HCT116 (cell line): ENCODE data around the gene ARPP21. TPM values are rescaled to one million over a fixed set of nuclear protein-coding genes. Genes with fewer than 3 reads are reported as not detected.

Source experiments
- ATAC-seq: fragments of 200-7000 bp; cut with Tn5 transposase; 2 replicates; pipeline ENCODE4 v1.9.1; 2020; ENCODE audit warnings: mild to moderate bottlenecking, moderate library complexity
- BruUV-seq: library from RNA; stranded (reverse); fragments of 400-500 nt; replicated peaks from 2 replicates; lab custom pipeline; 2021; lab: Mats Ljungman, UMichigan
- CTCF ChIA-PET: fragments of 300-600 bp; sonication (Branson Sonifier 250); formaldehyde crosslinking; loops from one replicate; lab custom pipeline; 2021; ENCODE audit warnings: antibody characterized with exemption; lab: Charles Lee
- POLR2A ChIA-PET: fragments of 300-600, 350-600 bp; sonication (Branson Sonifier 250); formaldehyde crosslinking; loops from one replicate; lab custom pipeline; 2021; ENCODE audit warnings: antibody characterized with exemption; lab: Charles Lee
- RAD21 ChIA-PET, 2 experiments: fragments of 300-600 bp; sonication (Branson Sonifier 250); formaldehyde crosslinking; loops; one replicate each; lab custom pipeline; 2023; ENCODE audit warnings: low total read pairs in 2 of 2; ENCODE audit not compliant: uncharacterized antibody in 2 of 2, unreplicated experiment in 2 of 2, low non-redundant PET in 1 of 2; lab: Charles Lee
- DNase-seq: peaks from one replicate; pipeline ENCODE4 v3.0.0-alpha.2; 2010; ENCODE audit warnings: low read depth, low spot score
- H2AFZ ChIP-seq: fragments of 200-600 bp; shearing (Covaris generic), sonication (generic); 2 replicates; pipeline ENCODE4 v1.6.1; 2017; ENCODE audit warnings: low read depth, mixed run types, mixed read lengths, antibody characterized with exemption, low read length; ENCODE audit not compliant: poor library complexity, severe bottlenecking
- H3K27ac ChIP-seq: 2 replicates; pipeline ENCODE4 v1.5.1; 2012; ENCODE audit warnings: low read depth, low read length
- H3K27me3 ChIP-seq: fragments of 200-600 bp; sonication (generic); 2 replicates; pipeline ENCODE4 v1.6.1; 2016; ENCODE audit warnings: mixed run types, low read length, mixed read lengths; ENCODE audit not compliant: insufficient read depth
- H3K36me3 ChIP-seq, 2 experiments: fragments of 200-500 bp in 1 of 2; fragments of 200-600 bp in 1 of 2; sonication (Bioruptor generic) in 1 of 2; sonication (generic) in 1 of 2; 2 replicates each; pipeline versions ENCODE4 v1.5.1 to v1.6.1; 2014 to 2016; ENCODE audit warnings: low read length in 2 of 2, inconsistent platforms in 1 of 2, mixed read lengths in 1 of 2, mixed run types in 1 of 2; ENCODE audit not compliant: insufficient read depth in 2 of 2, control insufficient read depth in 1 of 2
- H3K4me1 ChIP-seq, 2 experiments: fragments of 200-600 bp in 1 of 2; sonication (generic) in 1 of 2; 2 replicates each; pipeline versions ENCODE4 v1.5.1 to v1.6.1; 2012 to 2017; ENCODE audit warnings: low read length in 2 of 2, inconsistent platforms in 1 of 2, mild to moderate bottlenecking in 1 of 2, mixed read lengths in 1 of 2, mixed run types in 1 of 2, moderate library complexity in 1 of 2; ENCODE audit not compliant: insufficient read depth in 2 of 2, control insufficient read depth in 1 of 2
- H3K4me2 ChIP-seq: fragments of 200-600 bp; sonication (generic); 2 replicates; pipeline ENCODE4 v1.6.1; 2017; ENCODE audit warnings: mixed run types, low read length, mixed read lengths
- H3K4me3 ChIP-seq, 2 experiments: fragments of 200-600 bp in 1 of 2; sonication (generic) in 1 of 2; replicated peaks in 1 of 2; 2 replicates each; pipeline ENCODE4 v1.5.1; 2011 to 2016; ENCODE audit warnings: low read length in 2 of 2, control low read depth in 1 of 2, low read depth in 1 of 2, mild to moderate bottlenecking in 1 of 2, mixed read lengths in 1 of 2, mixed run types in 1 of 2
- H3K79me2 ChIP-seq: fragments of 200-600 bp; sonication (generic); 2 replicates; pipeline ENCODE4 v1.6.1; 2017; ENCODE audit warnings: mild to moderate bottlenecking, mixed run types, low read length, moderate library complexity, mixed read lengths; ENCODE audit not compliant: insufficient read depth
- H3K9ac ChIP-seq: fragments of 200-600 bp; sonication (generic); 2 replicates; pipeline ENCODE4 v1.6.1; 2016; ENCODE audit warnings: low read length, mixed read lengths
- H3K9me2 ChIP-seq: fragments of 200-600 bp; sonication (generic), shearing (Covaris generic); 2 replicates; pipeline ENCODE4 v1.6.1; 2017; ENCODE audit warnings: mixed run types, mild to moderate bottlenecking, moderate library complexity; ENCODE audit not compliant: insufficient read depth
- H3K9me3 ChIP-seq, 2 experiments: fragments of 200-500 bp in 1 of 2; fragments of 200-600 bp in 1 of 2; sonication (Bioruptor generic) in 1 of 2; sonication (generic) in 1 of 2; 2 replicates each; pipeline ENCODE4 v1.6.1; 2014 to 2017; ENCODE audit warnings: low read length in 2 of 2, mixed read lengths in 2 of 2, inconsistent platforms in 1 of 2, low read depth in 1 of 2, mild to moderate bottlenecking in 1 of 2, mixed run types in 1 of 2, moderate library complexity in 1 of 2; ENCODE audit not compliant: control insufficient read depth in 1 of 2, insufficient read depth in 1 of 2
- H4K20me1 ChIP-seq: fragments of 200-600 bp; sonication (generic), shearing (Covaris generic); 2 replicates; pipeline ENCODE4 v1.6.1; 2017; ENCODE audit warnings: mixed run types, mild to moderate bottlenecking, moderate library complexity; ENCODE audit not compliant: insufficient read depth
- POLR2AphosphoS5 ChIP-seq: IDR thresholded peaks from 2 replicates; pipeline ENCODE4 v1.6.1; 2011; ENCODE audit warnings: mild to moderate bottlenecking, low read depth, low read length, moderate library complexity
- intact Hi-C: fragments of 100-400 bp; cut with micrococcal nuclease; formaldehyde crosslinking; loops from 2 replicates; pipeline ENCODE4 v1.10.0; 2022
- total RNA-seq: library from RNA; stranded (reverse); gene quantifications from one replicate; pipeline ENCODE4 v1.2.1, GENCODE V29; 2021; ENCODE audit not compliant: unreplicated experiment
- TF ChIP-seq, protein P1 (sequence below): IDR thresholded peaks from 2 replicates; pipeline ENCODE4 v1.6.1; 2012; ENCODE audit warnings: low read depth
- TF ChIP-seq, protein P2 (sequence below): IDR thresholded peaks from 2 replicates; pipeline ENCODE4 v1.6.1; 2012

The ARPP21 gene
- total RNA-seq, 1 experiment from 2014 or later, result not detected

DNA sequence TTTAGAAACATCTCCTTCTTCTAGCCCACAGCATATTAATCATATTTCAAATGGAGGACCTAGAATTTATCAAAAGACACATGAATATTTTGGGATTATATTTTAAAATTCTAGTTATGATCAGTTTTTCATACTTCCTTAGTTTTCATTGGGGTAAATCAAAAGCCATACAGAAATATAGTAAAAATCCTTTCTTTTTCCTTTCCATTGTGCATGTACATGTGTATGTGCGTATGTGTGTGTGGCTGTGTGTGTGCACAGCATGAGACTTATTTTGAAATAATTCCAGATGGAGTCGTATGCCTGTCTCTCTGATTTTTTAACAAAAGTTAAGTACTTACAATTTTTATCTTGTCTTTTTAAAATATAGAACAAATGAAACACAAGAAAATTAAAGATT, 94.5 kb downstream of the ARPP21 start:
- Histone ChIP-seq H3K79me2 (no peaks in the 10 kb centered on the region), H3K4me1 (no peaks in the 10 kb centered on the region), H2AFZ (no peak overlapping the region), H3K27me3 (no peaks in the 10 kb centered on the region), H3K36me3 (no peaks in the 10 kb centered on the region), H4K20me1 (no peaks in the 10 kb centered on the region), H3K4me3 (no peak overlapping the region), H3K4me2 (no peak overlapping the region), H3K9me2 (no peaks in the 10 kb centered on the region), H3K9me3 (peaks cover 6 to 9% of the 10 kb centered on the region in 2 experiments; a peak in 2 of 4 replicates), H3K9ac (no peak overlapping the region), H3K27ac (no peak overlapping the region)
- ChIA-PET RAD21 (no interaction called here), POLR2A (no interaction called here), CTCF (no interaction called here)
- no TSS peak for BruUV-seq
- TF ChIP-seq POLR2AphosphoS5, result no peak
- TF ChIP-seq, protein P1, sequence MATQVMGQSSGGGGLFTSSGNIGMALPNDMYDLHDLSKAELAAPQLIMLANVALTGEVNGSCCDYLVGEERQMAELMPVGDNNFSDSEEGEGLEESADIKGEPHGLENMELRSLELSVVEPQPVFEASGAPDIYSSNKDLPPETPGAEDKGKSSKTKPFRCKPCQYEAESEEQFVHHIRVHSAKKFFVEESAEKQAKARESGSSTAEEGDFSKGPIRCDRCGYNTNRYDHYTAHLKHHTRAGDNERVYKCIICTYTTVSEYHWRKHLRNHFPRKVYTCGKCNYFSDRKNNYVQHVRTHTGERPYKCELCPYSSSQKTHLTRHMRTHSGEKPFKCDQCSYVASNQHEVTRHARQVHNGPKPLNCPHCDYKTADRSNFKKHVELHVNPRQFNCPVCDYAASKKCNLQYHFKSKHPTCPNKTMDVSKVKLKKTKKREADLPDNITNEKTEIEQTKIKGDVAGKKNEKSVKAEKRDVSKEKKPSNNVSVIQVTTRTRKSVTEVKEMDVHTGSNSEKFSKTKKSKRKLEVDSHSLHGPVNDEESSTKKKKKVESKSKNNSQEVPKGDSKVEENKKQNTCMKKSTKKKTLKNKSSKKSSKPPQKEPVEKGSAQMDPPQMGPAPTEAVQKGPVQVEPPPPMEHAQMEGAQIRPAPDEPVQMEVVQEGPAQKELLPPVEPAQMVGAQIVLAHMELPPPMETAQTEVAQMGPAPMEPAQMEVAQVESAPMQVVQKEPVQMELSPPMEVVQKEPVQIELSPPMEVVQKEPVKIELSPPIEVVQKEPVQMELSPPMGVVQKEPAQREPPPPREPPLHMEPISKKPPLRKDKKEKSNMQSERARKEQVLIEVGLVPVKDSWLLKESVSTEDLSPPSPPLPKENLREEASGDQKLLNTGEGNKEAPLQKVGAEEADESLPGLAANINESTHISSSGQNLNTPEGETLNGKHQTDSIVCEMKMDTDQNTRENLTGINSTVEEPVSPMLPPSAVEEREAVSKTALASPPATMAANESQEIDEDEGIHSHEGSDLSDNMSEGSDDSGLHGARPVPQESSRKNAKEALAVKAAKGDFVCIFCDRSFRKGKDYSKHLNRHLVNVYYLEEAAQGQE, result no peak
- no peak for ATAC-seq
- intact Hi-C loops, result no loop called here
- no peak for DNase-seq

DNA sequence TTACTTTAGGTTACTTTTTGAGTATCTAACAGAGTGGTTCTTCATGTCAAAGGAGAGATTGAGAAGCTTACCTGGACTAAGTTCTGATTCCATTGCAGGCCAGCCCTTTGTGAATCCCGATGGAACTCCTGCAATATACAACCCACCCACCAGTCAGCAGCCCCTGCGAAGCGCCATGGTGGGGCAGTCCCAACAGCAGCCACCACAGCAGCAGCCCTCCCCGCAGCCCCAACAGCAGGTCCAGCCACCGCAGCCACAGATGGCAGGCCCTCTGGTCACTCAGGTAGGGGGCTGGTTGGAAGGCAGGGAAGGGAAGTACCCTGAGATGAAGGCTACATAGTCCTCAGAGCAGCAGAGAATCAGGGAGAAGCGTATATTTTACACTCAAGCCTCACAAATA, 97.8 kb downstream of the ARPP21 start:
- TF ChIP-seq, protein P2, sequence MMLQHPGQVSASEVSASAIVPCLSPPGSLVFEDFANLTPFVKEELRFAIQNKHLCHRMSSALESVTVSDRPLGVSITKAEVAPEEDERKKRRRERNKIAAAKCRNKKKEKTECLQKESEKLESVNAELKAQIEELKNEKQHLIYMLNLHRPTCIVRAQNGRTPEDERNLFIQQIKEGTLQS, result no peak
- TF ChIP-seq, protein P1, result no peak
- TF ChIP-seq, all 23 proteins: peak for 0
- intact Hi-C loops, result no loop called here
- no peak overlapping the region for H3K9ac ChIP-seq
- no peaks in the 10 kb centered on the region for H3K4me1 ChIP-seq
- no TSS peak for BruUV-seq
- H3K79me2 ChIP-seq, result no peaks in the 10 kb centered on the region
- ATAC-seq (no peak), DNase-seq (no peak)
- ChIA-PET POLR2A (no interaction called here), RAD21 (no interaction called here), CTCF (no interaction called here)
- H4K20me1 ChIP-seq, result no peaks in the 10 kb centered on the region
- H3K4me2 ChIP-seq, result no peak overlapping the region
- no peak overlapping the region for H2AFZ ChIP-seq
- peaks cover 0 to 9% of the 10 kb centered on the region in 2 experiments; a peak in 2 of 4 replicates for H3K9me3 ChIP-seq
- H3K9me2 ChIP-seq, result no peaks in the 10 kb centered on the region
- H3K27ac ChIP-seq, result no peak overlapping the region
- no peak overlapping the region for H3K4me3 ChIP-seq
- H3K27me3 ChIP-seq, result no peaks in the 10 kb centered on the region
- no peaks in the 10 kb centered on the region for H3K36me3 ChIP-seq
